Ishikawa (cell line): ENCODE measurements around the gene AFP.

Source experiments
- CEBPB ChIP-seq: IDR thresholded peaks from 2 replicates; pipeline ENCODE4 v1.6.1; 2012
- CREB1 ChIP-seq: IDR thresholded peaks from 2 replicates; pipeline ENCODE4 v1.6.1; 2012; ENCODE audit warnings: low read depth
- EGR1 ChIP-seq: IDR thresholded peaks from 2 replicates; pipeline ENCODE4 v1.6.1; 2012
- EP300 ChIP-seq: IDR thresholded peaks from 2 replicates; pipeline ENCODE4 v1.6.1; 2012; ENCODE audit warnings: borderline replicate concordance
- FOXM1 ChIP-seq: IDR thresholded peaks from 2 replicates; pipeline ENCODE4 v1.6.1; 2012; ENCODE audit warnings: low read depth, borderline replicate concordance
- MAX ChIP-seq: IDR thresholded peaks from 2 replicates; pipeline ENCODE4 v1.6.1; 2012
- NFIC ChIP-seq: IDR thresholded peaks from 2 replicates; pipeline ENCODE4 v1.6.1; 2012
- RAD21 ChIP-seq: IDR thresholded peaks from 2 replicates; pipeline ENCODE4 v1.6.1; 2012; ENCODE audit warnings: low read depth
- REST ChIP-seq: IDR thresholded peaks from 2 replicates; pipeline ENCODE4 v1.6.1; 2012; ENCODE audit warnings: low read depth, mild to moderate bottlenecking
- TAF1 ChIP-seq: IDR thresholded peaks from 2 replicates; pipeline ENCODE4 v1.6.1; 2012; ENCODE audit warnings: low read depth, mild to moderate bottlenecking
- TCF12 ChIP-seq: IDR thresholded peaks from 2 replicates; pipeline ENCODE4 v1.6.1; 2012; ENCODE audit warnings: low read depth
- TEAD4 ChIP-seq: IDR thresholded peaks from 2 replicates; pipeline ENCODE4 v1.6.1; 2012
- YY1 ChIP-seq: IDR thresholded peaks from 2 replicates; pipeline ENCODE4 v1.6.1; 2012; ENCODE audit warnings: low read depth
- ZBTB7A ChIP-seq: IDR thresholded peaks from 2 replicates; pipeline ENCODE4 v1.6.1; 2012; ENCODE audit warnings: low read depth
- TF ChIP-seq, protein P1 (sequence below): IDR thresholded peaks from 2 replicates; pipeline ENCODE4 v1.6.1; 2012

The AFP gene

DNA sequence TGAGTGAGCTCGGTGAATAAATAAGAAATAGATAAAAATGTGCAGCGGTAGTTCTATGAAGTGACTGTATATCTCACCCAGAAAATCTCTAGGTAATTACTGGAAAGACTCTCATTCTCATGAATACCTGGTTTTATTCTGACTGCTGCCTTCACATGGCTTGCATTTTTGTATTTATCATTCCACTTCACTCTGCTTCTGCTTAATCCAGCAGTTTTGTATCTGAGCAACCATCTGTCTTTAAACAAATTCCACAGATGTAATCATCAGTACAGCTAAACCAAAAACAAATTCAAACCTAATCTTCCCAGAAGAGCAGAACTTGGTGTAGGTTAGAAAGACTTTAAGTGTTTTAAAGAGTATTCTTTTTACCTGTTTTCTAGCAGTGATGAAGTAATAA, 43.1 kb upstream of the AFP start:
- TF ChIP-seq CREB1 (no peak), FOXM1 (no peak), ZBTB7A (no peak), TAF1 (no peak), REST (no peak), EGR1 (no peak), TEAD4 (no peak), NFIC (no peak), MAX (no peak)
- TF ChIP-seq, protein P1, sequence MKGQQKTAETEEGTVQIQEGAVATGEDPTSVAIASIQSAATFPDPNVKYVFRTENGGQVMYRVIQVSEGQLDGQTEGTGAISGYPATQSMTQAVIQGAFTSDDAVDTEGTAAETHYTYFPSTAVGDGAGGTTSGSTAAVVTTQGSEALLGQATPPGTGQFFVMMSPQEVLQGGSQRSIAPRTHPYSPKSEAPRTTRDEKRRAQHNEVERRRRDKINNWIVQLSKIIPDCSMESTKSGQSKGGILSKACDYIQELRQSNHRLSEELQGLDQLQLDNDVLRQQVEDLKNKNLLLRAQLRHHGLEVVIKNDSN: no peak

DNA sequence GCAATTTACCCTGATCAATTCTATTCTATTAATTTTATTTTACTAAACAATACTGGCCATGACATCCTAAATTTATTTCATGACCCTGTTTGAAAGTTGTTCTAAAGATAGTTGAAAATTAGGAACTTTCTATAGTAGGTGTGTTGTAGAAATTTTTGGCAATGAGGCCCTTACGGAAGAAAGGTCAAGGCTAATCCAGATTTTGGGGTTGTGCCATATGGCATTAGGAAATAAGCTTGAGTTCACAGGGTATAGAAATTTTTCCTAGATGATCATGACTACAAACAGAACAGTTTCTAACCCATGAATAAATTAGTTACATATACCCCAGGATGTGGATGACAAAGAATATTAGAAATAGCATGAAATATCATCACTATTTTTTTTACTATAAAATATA, 39.7 kb upstream of the AFP start:
- TF ChIP-seq NFIC (no peak), RAD21 (no peak), EP300 (no peak), CREB1 (no peak), REST (no peak), TEAD4 (no peak), CEBPB (no peak)

- TF ChIP-seq TEAD4 (no peak), REST (no peak), YY1 (no peak), ZBTB7A (no peak), MAX (no peak), FOXM1 (no peak), TAF1 (no peak), CEBPB (no peak), EGR1 (no peak), NFIC (no peak), EP300 (no peak), TCF12 (no peak)
Observed at GRCh38 chr4:73396993-73397972, 38.7 kb upstream of the AFP start.

- no peak for TF ChIP-seq EGR1
- no peak for TF ChIP-seq TCF12
- TF ChIP-seq EP300: no peak
- TF ChIP-seq CEBPB: no peak
- no peak for TF ChIP-seq RAD21
- TF ChIP-seq FOXM1: no peak
- no peak for TF ChIP-seq NFIC
- no peak for TF ChIP-seq MAX
- TF ChIP-seq, protein P1: no peak
- no peak for TF ChIP-seq TEAD4
- no peak for TF ChIP-seq CREB1
- TF ChIP-seq ZBTB7A: no peak
- no peak for TF ChIP-seq TAF1
- no peak for TF ChIP-seq YY1
- no peak for TF ChIP-seq REST
Observed at GRCh38 chr4:73401412-73401811, 34.6 kb upstream of the AFP start.
